Esophagus mucosa (tissue), 1 donor: Measurements from ENCODE around the gene NUP210. TPM values are rescaled to one million over a fixed set of nuclear protein-coding genes. Genes with fewer than 3 reads are reported as not detected.
"Not testable (repeated sequence)": the region's sequence is repeated elsewhere in the genome, so short reads cannot be mapped to it uniquely, and the experiment has no call there.

Experiments
- ATAC-seq: fragments of 200-7000 bp; cut with Tn5 transposase; one replicate; pipeline ENCODE4 v1.9.1; 2020
- total RNA-seq: library from RNA; stranded (reverse); gene quantifications from one replicate; pipeline ENCODE4 v1.2.4, GENCODE V29; 2023
- donor health status: DM: yes; HTN: yes; CAD: no.

Gene NUP210
- total RNA-seq, 1 donor from 2014 or later = 14.9 TPM

DNA sequence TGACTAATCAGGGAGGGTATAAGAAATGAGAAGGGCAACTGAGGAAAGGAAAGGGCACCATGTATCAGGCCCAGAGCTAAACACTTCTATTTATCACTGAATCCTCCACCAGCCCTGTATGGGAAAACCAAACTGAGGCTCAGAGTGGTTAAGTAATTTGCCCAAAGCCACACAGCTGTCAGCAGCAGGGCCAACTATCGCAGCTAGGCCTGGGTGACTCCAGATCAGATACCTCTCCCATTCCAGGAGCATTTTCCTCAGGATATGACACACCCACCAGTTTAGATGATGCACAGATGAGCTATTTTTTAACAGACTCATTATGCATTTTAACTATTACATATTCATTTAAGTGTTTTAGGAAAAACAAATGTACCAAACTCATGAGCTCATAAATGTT is 14.5 kb downstream of the NUP210 start:
- ATAC-seq = no peak

DNA sequence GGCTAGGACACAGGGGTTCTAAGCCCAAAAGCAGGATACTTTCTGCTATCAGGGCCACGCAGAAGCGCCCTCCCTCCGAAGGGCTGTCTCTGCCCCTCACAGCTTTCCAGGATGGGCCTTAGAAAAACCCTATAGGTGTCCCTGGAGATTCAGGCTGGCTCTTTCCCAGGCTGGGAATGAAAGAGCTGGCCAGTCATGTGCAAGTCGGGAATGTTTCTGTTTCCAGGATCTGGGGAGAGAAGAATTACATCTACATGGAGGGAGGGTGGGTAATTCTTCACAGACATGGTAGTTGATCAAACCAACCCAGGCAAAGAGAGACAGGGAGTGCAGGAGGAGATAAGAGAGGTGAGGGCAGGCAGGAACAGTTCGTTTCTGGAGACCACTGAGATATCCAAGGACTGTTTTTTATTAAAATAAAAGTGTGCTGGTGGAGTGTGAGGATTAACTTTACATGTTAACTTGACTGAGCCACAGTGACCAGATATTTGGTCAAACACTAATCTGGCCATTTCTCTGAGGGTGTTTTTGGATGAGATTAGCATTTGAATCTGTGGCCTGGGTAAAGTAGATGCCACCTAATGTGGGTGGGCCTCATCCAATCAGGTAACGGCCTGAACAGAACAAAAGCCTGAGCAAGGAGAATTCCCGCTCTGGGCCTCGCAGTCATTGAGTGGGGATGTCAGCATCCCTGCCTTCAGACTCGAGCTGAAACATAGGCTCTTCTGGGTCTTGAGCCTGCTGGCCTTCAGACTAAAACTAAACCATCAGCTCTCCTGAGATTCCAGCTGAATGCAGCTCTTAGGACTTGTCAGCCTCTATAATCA is 15.3 kb downstream of the NUP210 start:
- no peak for ATAC-seq

- no peak for ATAC-seq
These were observed 16.3 kb downstream of the NUP210 start for GRCh38 chr3:13403847-13404246.

DNA sequence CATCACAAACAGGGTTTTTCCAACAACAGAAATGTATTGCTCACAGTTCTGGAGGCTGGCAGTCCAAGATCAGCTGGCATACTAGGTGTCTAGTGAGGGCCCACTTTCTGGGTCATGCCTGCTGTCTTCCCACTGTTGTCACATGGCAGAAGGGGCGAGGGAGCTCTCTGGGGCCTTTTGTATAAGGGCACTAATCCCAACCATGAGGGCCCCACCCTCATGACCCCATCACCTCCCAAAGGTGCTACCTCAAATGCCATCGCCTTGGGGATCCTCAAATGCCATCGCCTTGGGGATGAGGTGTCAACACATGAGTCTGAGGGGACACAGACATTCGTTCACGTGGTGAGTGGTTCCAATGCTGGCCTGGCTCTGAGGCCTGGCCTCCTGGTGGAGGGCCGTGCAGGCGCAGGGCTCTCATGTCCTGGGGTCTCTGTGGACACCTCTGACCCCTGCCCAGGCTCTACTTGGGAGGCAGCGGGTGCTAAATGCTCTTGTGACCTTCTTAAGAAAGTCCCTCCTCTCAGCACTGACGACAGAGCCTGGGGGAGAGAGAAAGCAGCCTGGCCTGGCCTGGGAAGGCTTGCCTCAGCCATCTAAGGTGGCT is 16.8 kb downstream of the NUP210 start:
- no peak for ATAC-seq

GRCh38 chr3:13401149-13401548 is 19.0 kb downstream of the NUP210 start:
- ATAC-seq = no peak

DNA sequence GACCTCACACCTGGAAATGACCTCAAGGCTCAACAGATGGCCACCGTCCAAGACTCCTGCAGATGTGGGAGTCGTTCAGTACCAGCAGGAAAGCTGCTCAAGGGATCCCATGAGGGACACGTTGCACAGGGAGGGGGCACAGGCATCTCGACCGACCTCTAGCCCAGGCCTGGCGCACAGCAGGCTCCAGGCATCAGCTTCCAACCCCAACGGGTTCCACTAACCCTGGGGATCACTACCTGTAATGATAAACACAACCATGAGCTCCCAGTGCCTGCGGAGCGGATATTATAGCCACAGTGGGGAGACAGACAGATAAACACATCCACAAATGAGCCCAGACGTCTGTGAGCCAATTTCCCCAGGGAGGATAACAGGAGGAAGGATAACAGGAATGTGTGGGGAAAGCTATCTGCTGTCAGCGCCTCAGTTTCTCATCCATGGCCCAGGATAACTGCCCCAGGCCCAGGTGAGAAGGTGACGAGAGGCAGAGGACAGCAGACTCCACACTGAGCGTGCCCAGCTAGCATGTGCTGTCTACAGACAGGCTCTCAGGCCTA is 19.9 kb downstream of the NUP210 start:
- no peak for ATAC-seq

DNA sequence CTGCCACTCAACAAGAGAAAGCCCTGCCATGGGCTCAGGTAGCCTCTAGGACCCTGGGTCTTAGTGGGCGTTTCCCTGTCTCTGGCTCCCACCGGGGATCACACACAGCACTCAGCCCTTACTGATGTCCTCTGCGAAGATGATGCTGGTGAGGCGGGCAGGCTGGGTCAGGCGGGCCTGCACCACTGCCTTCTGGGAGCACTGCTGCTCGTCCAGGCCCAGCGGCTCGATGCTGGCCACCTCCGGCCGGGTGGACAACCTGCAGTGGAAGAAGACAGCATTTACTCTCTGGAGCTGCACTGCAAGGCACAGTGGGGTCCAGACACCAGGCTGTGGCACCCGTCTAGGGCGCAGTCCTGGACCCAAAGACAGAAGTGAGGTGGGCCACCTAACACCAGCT is 20.5 kb downstream of the NUP210 start:
- ATAC-seq = no peak

DNA sequence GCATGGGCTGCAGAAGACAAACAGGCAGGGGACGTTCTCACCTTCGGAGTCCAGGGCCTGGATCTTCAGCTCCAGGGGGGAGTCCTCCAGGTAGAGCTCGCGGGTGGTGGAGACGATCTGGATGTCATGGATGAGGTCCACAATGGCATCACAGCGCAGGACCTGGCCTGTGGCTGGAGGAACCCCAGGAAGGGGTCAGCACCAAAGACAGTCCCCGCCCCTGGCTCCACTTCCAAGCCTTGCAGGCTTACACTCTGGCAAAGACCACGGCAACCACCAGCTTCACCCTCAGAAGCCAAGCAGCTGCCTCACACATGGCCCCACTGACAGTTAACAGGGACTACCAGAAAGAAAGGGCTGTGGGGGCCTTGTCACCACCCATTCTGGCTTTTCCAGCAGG is 22.8 kb downstream of the NUP210 start:
- ATAC-seq = no peak

DNA sequence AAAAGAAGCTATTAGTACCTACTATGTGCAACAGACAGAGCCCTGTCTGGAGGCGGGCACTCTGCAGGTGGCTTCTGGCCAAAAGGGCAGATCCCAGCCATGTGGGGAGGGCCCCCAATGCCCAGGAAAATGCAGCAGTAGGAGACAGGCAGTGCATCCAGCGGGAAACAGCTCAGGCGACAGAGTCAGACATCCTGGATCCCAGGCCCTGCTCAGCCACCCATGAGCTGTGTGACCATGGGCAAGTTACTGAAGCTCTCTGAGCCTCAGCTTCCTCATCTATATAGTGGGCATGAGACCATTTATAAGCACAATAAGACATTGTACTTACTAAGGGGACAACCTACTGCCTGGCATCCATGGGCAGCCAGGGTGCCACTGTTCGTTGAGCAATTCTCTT is 25.8 kb downstream of the NUP210 start:
- no peak for ATAC-seq

- no peak for ATAC-seq
These were observed 26.4 kb downstream of the NUP210 start for GRCh38 chr3:13393427-13394360.

DNA sequence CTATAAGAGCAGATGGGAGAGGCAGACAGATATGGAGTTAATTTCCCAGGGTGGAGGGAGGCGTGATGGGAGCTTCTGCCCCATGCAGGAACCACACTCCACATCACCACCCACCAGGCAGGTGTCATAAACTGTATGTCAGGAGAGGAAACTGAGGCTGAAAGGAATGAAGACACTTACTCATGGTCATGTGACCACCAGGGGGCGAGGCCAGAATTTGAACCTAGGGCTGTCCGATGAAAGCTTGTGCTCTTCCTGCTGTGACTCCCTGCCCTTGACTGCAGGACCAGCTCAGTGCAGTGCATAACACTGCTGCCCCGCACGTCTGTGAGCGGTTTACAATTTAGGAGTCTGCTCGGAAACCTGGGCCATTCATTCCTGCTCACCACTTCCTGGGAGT is 28.8 kb downstream of the NUP210 start:
- ATAC-seq = no peak

DNA sequence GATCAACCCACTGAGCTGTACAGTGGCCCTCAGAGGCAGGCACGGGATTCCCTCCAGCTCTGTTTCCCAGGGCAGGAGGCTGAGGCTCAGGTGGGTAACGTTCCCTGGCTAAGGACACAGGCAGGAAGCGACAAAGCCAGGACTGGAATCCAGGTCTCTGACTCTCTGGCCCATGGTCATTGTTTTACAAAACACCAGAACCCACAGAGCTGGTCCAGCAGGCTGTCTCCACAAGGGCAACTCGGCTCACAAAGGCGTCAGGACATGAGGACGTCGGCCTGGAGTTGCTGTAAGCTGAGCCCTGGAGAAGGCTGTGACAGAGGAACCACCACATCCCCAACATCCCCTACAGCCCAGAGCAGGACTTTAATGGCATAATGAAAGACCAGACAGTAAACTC is 30.7 kb downstream of the NUP210 start:
- no peak for ATAC-seq

DNA sequence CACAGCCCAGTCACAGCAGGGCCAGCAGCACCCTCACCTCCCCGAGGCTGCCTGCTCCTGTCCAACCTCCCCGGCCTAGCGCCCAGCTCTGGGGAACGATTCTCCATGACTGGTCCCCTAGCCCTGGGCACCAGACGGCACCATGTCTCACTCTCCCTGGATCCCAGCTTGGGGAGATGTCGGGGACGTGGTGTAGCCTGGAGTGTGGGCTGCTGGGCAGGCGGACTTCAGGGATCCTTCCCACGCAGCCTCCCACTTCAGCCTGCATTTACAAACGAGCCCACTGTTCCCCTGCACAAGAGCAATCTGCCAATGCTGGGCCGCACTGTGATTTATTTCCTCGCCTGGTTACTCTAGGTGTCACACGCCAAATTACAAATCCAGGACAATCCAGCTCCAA is 31.3 kb downstream of the NUP210 start:
- no peak for ATAC-seq

GRCh38 chr3:13385373-13385965 is 34.7 kb downstream of the NUP210 start:
- no peak for ATAC-seq

DNA sequence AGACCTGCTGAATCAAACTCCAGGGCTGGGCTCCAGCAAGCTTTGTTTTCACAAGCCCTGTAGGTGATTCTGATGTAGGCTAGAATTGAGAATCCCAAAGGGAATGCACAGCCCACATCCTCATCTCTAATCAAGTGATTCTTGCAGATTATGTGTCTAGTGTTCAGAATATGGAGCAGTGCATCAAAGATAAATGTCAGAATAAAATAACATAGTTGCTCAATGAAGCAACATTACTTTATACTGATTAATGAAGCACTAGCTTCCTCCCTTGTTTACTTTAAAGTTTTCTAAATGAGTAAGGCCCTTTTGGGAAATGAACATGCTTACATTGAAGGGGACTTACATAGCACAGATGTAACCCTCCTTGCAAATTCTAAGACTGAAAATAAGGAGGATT is 39.2 kb downstream of the NUP210 start:
- ATAC-seq = no peak

DNA sequence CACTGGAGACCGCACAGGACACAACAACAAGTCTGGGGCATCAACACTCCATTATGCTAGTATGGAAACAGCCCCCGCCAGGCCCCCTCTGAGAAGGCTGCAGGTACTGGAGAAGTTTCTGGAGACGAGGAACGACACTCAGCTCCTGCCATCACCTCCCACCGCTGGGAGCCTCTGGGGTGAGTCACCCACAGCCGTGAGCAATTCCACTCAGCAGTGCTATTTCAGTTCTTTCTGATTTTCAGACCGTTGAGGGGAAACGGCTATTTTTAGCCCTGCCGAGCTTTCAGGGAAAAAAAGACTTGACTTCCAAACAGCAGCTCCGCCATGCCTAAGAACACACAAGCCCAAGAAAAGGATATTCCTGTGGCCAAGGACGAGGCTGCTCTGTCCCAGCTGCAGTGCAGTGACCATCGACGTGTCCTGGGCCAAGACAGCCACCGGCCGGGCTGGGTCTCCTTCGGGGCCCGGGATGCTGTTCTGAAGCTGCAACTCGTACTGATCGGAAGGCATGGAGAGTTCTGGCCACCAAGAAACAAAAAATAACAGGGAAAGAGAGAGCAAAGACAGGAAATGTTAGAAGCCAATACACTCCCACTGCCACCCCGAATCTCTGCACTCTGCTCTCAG is 40.8 kb downstream of the NUP210 start:
- ATAC-seq = no peak

DNA sequence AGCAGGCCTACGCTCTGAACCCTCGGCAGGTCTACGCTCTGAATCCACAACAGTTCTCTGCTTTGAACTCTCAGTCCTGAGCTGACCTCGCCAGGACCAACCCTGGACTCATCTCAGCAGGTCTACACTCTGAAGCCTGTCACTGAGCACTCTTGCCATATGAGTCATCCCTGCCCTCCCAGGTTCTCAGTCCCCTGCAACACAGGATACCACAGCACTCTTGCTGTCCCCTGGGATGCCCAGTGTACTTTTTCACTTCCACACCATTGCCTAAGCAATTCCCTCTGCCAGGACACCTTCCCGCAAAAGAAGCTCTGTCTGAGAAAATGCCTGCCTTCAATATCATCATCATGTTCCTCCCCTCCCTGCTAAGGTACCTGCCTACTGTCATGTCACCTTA is 42.0 kb downstream of the NUP210 start:
- no peak for ATAC-seq

DNA sequence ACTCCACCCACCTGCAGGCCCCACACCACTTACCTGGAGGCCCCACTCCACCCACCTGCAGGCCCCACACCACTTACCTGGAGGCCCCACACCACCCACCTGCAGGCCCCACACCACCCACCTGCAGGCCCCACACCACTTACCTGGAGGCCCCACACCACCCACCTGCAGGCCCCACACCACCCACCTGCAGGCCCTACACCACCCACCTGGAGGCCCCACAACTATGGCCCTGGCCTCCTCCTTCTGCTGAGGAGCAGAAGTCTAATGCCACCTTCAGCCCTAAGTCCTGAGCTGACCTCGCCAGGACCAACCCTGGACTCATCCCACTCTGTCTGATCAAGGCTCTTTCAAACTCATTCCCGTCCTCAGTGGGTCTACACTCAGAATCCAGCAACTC is 42.4 kb downstream of the NUP210 start:
- ATAC-seq = not testable (repeated sequence)

- ATAC-seq = no peak
These were observed 43.1 kb downstream of the NUP210 start for GRCh38 chr3:13377021-13377420.

DNA sequence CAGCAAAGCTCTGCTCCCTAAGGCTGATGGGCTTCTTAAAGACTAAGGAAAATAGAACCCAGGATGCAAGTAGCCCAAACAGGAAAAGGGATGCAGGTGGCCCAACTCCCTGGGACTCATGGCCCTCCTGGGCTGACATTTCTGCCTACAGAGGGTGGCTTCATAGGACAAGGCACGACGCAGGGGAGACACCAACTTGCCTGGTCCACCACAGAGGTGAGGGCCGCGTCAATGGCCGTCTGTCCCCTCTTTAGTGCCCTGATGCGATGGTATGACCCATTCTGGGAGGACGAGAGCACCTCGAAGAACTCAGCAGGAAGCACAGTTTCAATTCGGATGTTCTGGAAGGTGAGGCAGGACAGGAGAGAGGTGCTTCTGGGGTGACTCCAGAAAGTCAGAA is 44.0 kb downstream of the NUP210 start:
- ATAC-seq = no peak

GRCh38 chr3:13375464-13375863 is 44.7 kb downstream of the NUP210 start:
- no peak for ATAC-seq

- no peak for ATAC-seq
These were observed 46.0 kb downstream of the NUP210 start for GRCh38 chr3:13373975-13374586.
